SK-N-MC (cell line): Measurements from ENCODE around the gene DDX42.

Experiments
- EZH2 ChIP-seq: fragments of 200-600 bp; sonication (generic); IDR thresholded peaks from one replicate; pipeline ENCODE4 v1.6.1; 2017; ENCODE audit warnings: antibody characterized with exemption
- FOXP2 ChIP-seq: optimal IDR thresholded peaks from 2 replicates; pipeline ENCODE3; 2011; ENCODE audit warnings: mild to moderate bottlenecking, moderate library complexity; ENCODE audit not compliant: insufficient read depth; ENCODE audit errors: extremely low read length, control extremely low read depth
- POLR2AphosphoS5 ChIP-seq: IDR thresholded peaks from 2 replicates; pipeline ENCODE4 v1.6.1; 2012; ENCODE audit warnings: mild to moderate bottlenecking, low read depth, low read length, borderline replicate concordance

GRCh38 chr17:63751806-63752205 lies 22.2 kb upstream of the DDX42 start:
- no peak for TF ChIP-seq EZH2
- no peak for TF ChIP-seq POLR2AphosphoS5
- TF ChIP-seq FOXP2, result no peak
